GM23338 (cell line): ENCODE results near the gene CBS. TPM values are rescaled to one million over a fixed set of nuclear protein-coding genes. Genes with fewer than 3 reads are reported as not detected.
"Not testable (repeated sequence)": the region's sequence is repeated elsewhere in the genome, so short reads cannot be mapped to it uniquely, and the experiment has no call there.

ENCODE experiments used
- ATAC-seq: fragments of 200-7000 bp; cut with Tn5 transposase; 3 replicates; pipeline ENCODE4 v1.9.1; 2020
- DNase-seq: peaks from one replicate; pipeline ENCODE4 v3.0.0-alpha.2; 2015; ENCODE audit warnings: low spot score
- H2AFZ ChIP-seq: fragments of 200-600 bp; sonication (generic); 2 replicates; pipeline ENCODE4 v1.8.0; 2016; ENCODE audit warnings: antibody characterized with exemption, mild to moderate bottlenecking, moderate library complexity
- H3F3A ChIP-seq: fragments of 200-600 bp; sonication (generic); replicated peaks from 2 replicates; pipeline ENCODE4 v1.8.0; 2017; ENCODE audit warnings: antibody characterized with exemption, mixed run types, low read depth
- H3K27ac ChIP-seq: fragments of 200-600 bp; sonication (generic); 2 replicates; pipeline ENCODE4 v1.6.1; 2016; ENCODE audit warnings: low read depth
- H3K27me3 ChIP-seq: fragments of 200-600 bp; sonication (generic); 2 replicates; pipeline ENCODE4 v1.8.0; 2016; ENCODE audit warnings: mild to moderate bottlenecking, mixed run types, moderate library complexity; ENCODE audit not compliant: insufficient read depth
- H3K36me3 ChIP-seq: fragments of 200-600 bp; sonication (generic); 2 replicates; pipeline ENCODE4 v1.8.0; 2016; ENCODE audit warnings: mild to moderate bottlenecking; ENCODE audit not compliant: insufficient read depth
- H3K4me1 ChIP-seq: fragments of 200-600 bp; sonication (generic); 2 replicates; pipeline ENCODE4 v1.8.0; 2016; ENCODE audit warnings: mild to moderate bottlenecking, moderate library complexity; ENCODE audit not compliant: insufficient read depth
- H3K4me2 ChIP-seq: fragments of 200-600 bp; sonication (generic); 2 replicates; pipeline ENCODE4 v1.7.1; 2017; ENCODE audit warnings: mixed run types
- H3K4me3 ChIP-seq: fragments of 200-600 bp; sonication (generic); 2 replicates; pipeline ENCODE4 v1.6.1; 2016; ENCODE audit warnings: mixed run types
- H3K79me2 ChIP-seq: fragments of 200-600 bp; sonication (generic); replicated peaks from 2 replicates; pipeline ENCODE4 v1.8.0; 2017; ENCODE audit warnings: mild to moderate bottlenecking; ENCODE audit not compliant: insufficient read depth
- H3K9me2 ChIP-seq: fragments of 200-600 bp; sonication (generic); 2 replicates; pipeline ENCODE4 v1.8.0; 2017; ENCODE audit not compliant: insufficient read depth
- H4K20me1 ChIP-seq: fragments of 200-600 bp; sonication (generic); replicated peaks from 2 replicates; pipeline ENCODE4 v1.8.0; 2017; ENCODE audit warnings: mild to moderate bottlenecking; ENCODE audit not compliant: insufficient read depth
- H3K27ac Mint-ChIP-seq: 2 replicates; pipeline ENCODE4 v1.8.0; 2020; ENCODE audit warnings: inconsistent platforms, mild to moderate bottlenecking, moderate library complexity, mixed read lengths
- H3K27me3 Mint-ChIP-seq: 3 replicates; pipeline ENCODE4 v1.8.0; 2022; ENCODE audit warnings: low read depth, mild to moderate bottlenecking, moderate library complexity, mixed read lengths, inconsistent platforms; ENCODE audit not compliant: insufficient read depth, poor library complexity
- H3K36me3 Mint-ChIP-seq: 3 replicates; pipeline ENCODE4 v1.8.0; 2021; ENCODE audit warnings: low read depth, mild to moderate bottlenecking, inconsistent platforms, moderate library complexity, mixed read lengths
- H3K4me1 Mint-ChIP-seq: 3 replicates; pipeline ENCODE4 v1.8.0; 2020; ENCODE audit warnings: mild to moderate bottlenecking, inconsistent platforms, mixed read lengths
- H3K4me3 Mint-ChIP-seq: 3 replicates; pipeline ENCODE4 v1.8.0; 2021; ENCODE audit warnings: moderate library complexity, mild to moderate bottlenecking, inconsistent platforms, mixed read lengths
- H3K9me3 Mint-ChIP-seq: 3 replicates; pipeline ENCODE4 v1.8.0; 2020; ENCODE audit warnings: moderate library complexity, mild to moderate bottlenecking, inconsistent platforms, mixed read lengths
- polyA plus RNA-seq: library from polyadenylated mRNA; unstranded; fragments of >200 nt; fragmentation: Nextera tagmentation; extraction: Ambion mirVana; gene quantifications from 2 replicates; pipeline ENCODE4 v1.2.1, GENCODE V29; 2016
- total RNA-seq: library from RNA; depleted of rRNA; stranded (reverse); fragments of >200 nt; shearing (Covaris generic); gene quantifications from 2 replicates; pipeline ENCODE4 v1.2.3, GENCODE V29; 2014

The CBS gene
- total and polyA plus RNA-seq, 2 experiments from 2014 or later = 421 to 861 TPM

GRCh38 chr21:43106965-43107793 lies 31.5 kb upstream of the CBS start, which contains the start of gene U2AF1:
U2AF1 (minus strand) TSS chr21:43107570; CDS start chr21:43107494, 76 bp downstream.
- H3K27ac ChIP-seq = not testable (repeated sequence)

GRCh38 chr21:43104642-43105041 lies 29.0 kb upstream of the CBS start:
- not testable (repeated sequence) for H3K4me3 ChIP-seq, H3K4me2 ChIP-seq, H3K36me3 ChIP-seq, DNase-seq, H3K79me2 ChIP-seq, H2AFZ ChIP-seq, H3K4me3 Mint-ChIP-seq, H3K27me3 Mint-ChIP-seq, H3K9me2 ChIP-seq, H3K4me1 ChIP-seq, H4K20me1 ChIP-seq, ATAC-seq, H3K36me3 Mint-ChIP-seq, H3K9me3 Mint-ChIP-seq, H3K27ac Mint-ChIP-seq, H3F3A ChIP-seq, H3K27ac ChIP-seq, H3K4me1 Mint-ChIP-seq, H3K27me3 ChIP-seq

More at GRCh38 chr21:43106965-43107793, 31.5 kb upstream of the CBS start, which contains the start of gene U2AF1:
- not testable (repeated sequence) for H3K4me1 Mint-ChIP-seq, H3K27me3 ChIP-seq, H3K27me3 Mint-ChIP-seq, H3K36me3 Mint-ChIP-seq, H3K9me2 ChIP-seq, H3K9me3 Mint-ChIP-seq, H2AFZ ChIP-seq, H3K27ac Mint-ChIP-seq, H3F3A ChIP-seq, H4K20me1 ChIP-seq, H3K4me1 ChIP-seq, H3K79me2 ChIP-seq, H3K4me2 ChIP-seq, H3K36me3 ChIP-seq
- DNase-seq (peak; percentile 0), ATAC-seq (peak; percentile 90)
- peak within 1 kb of the TSS; percentile 49; the same call in 1 of the 2 replicates for H3K4me3 ChIP-seq
- H3K4me3 Mint-ChIP-seq = peak within 1 kb of the TSS; percentile 53; the same call in 2 of the 3 replicates

GRCh38 chr21:43102281-43102680 lies 26.6 kb upstream of the CBS start:
- ATAC-seq, H3K9me3 Mint-ChIP-seq, H3K4me3 Mint-ChIP-seq, H3K27ac ChIP-seq, H3K4me2 ChIP-seq, H3K36me3 Mint-ChIP-seq, H3K36me3 ChIP-seq, H2AFZ ChIP-seq, H3F3A ChIP-seq, DNase-seq, H3K27me3 Mint-ChIP-seq, H3K27ac Mint-ChIP-seq, H3K79me2 ChIP-seq, H4K20me1 ChIP-seq, H3K4me3 ChIP-seq, H3K4me1 ChIP-seq, H3K4me1 Mint-ChIP-seq, H3K9me2 ChIP-seq, H3K27me3 ChIP-seq: not testable (repeated sequence)

GRCh38 chr21:43101676-43102075 lies 26.0 kb upstream of the CBS start:
- not testable (repeated sequence) for H3K4me3 Mint-ChIP-seq, ATAC-seq, H4K20me1 ChIP-seq, H3K4me1 ChIP-seq, H3K27me3 ChIP-seq, H3K79me2 ChIP-seq, H3F3A ChIP-seq, DNase-seq, H3K9me3 Mint-ChIP-seq, H3K36me3 Mint-ChIP-seq, H3K4me1 Mint-ChIP-seq, H3K27ac ChIP-seq, H3K27ac Mint-ChIP-seq, H3K9me2 ChIP-seq, H2AFZ ChIP-seq, H3K4me2 ChIP-seq, H3K36me3 ChIP-seq, H3K27me3 Mint-ChIP-seq, H3K4me3 ChIP-seq

GRCh38 chr21:43101000-43101399 lies 25.4 kb upstream of the CBS start:
- not testable (repeated sequence) for H3K4me2 ChIP-seq, H3K27ac Mint-ChIP-seq, H3K79me2 ChIP-seq, H3K4me3 ChIP-seq, H3K9me2 ChIP-seq, H3K4me1 Mint-ChIP-seq, H3K27me3 Mint-ChIP-seq, H3K36me3 ChIP-seq, H3K4me1 ChIP-seq, H2AFZ ChIP-seq, H3K27ac ChIP-seq, DNase-seq, H3K9me3 Mint-ChIP-seq, H3K36me3 Mint-ChIP-seq, H3K4me3 Mint-ChIP-seq, H4K20me1 ChIP-seq, H3F3A ChIP-seq, ATAC-seq, H3K27me3 ChIP-seq

- H3K4me2 ChIP-seq, H3K27me3 Mint-ChIP-seq, H3K36me3 ChIP-seq, H3K4me3 ChIP-seq, DNase-seq, H3K9me2 ChIP-seq, H3K27me3 ChIP-seq, H4K20me1 ChIP-seq, H3K4me3 Mint-ChIP-seq, H3K79me2 ChIP-seq, H3K36me3 Mint-ChIP-seq, H3K4me1 Mint-ChIP-seq, H3K27ac Mint-ChIP-seq, H3K27ac ChIP-seq, H2AFZ ChIP-seq, H3F3A ChIP-seq, H3K9me3 Mint-ChIP-seq, H3K4me1 ChIP-seq: not testable (repeated sequence)
- ATAC-seq = peak; percentile 53
Observed at GRCh38 chr21:43091979-43092614, 16.5 kb upstream of the CBS start.
